ENCODE data around the gene GC. TPM values are rescaled to one million over a fixed set of nuclear protein-coding genes. Genes with fewer than 3 reads are reported as not detected.

GC gene
- total RNA-seq, 1 experiment from 2014 or later, result not detected

Small RNA genes within 50 kb of the gene (small RNA-seq; reads per million reads assigned to genes)
- gene RNA5SP163, result not detected

Other genes starting within 250 kb of the GC start
- not detected in 2 replicates for gene NPFFR2, start 247.9 kb upstream of the GC start, total RNA-seq (2014; rRNA removed; shearing (Covaris generic); ENCODE audit: low replicate concordance)